OCI-LY3 (cell line): ENCODE measurements around the gene SARS1.

Experiments used
- H2AFZ ChIP-seq: fragments of 200-600, 300-600 bp; shearing (Covaris generic); 2 replicates; pipeline ENCODE4 v1.6.0; 2014; ENCODE audit warnings: antibody characterized with exemption, low read depth, low read length
- H3K27ac ChIP-seq: fragments of 200-600, 300-600 bp; sonication (generic); 2 replicates; pipeline ENCODE4 v1.5.1; 2014; ENCODE audit warnings: mild to moderate bottlenecking, low read length, moderate library complexity, mixed read lengths
- H3K27me3 ChIP-seq: fragments of 200-600, 300-600 bp; sonication (generic); 2 replicates; pipeline ENCODE4 v1.6.1; 2014; ENCODE audit warnings: low read depth, low read length, mixed read lengths
- H3K36me3 ChIP-seq: fragments of 200-600, 300-600 bp; sonication (generic); replicated peaks from 2 replicates; pipeline ENCODE3; 2014; ENCODE audit warnings: low read depth, low read length, mixed read lengths
- H3K4me1 ChIP-seq: fragments of 300-600, 200-600 bp; sonication (generic); 2 replicates; pipeline ENCODE4 v1.6.1; 2014; ENCODE audit warnings: low read length, mixed read lengths
- H3K4me2 ChIP-seq: fragments of 200-600, 300-600 bp; sonication (generic); 2 replicates; pipeline ENCODE4 v1.6.1; 2014; ENCODE audit warnings: low read length, mixed read lengths
- H3K4me3 ChIP-seq: fragments of 300-600, 200-600 bp; sonication (generic); 2 replicates; pipeline ENCODE4 v1.5.1; 2014; ENCODE audit warnings: antibody characterized with exemption, mild to moderate bottlenecking, low read length, moderate library complexity
- H3K79me2 ChIP-seq: fragments of 300-600, 200-600 bp; shearing (Covaris generic); 2 replicates; pipeline ENCODE4 v1.6.1; 2014; ENCODE audit warnings: mild to moderate bottlenecking, low read length, mixed read lengths
- H3K9ac ChIP-seq: fragments of 300-600, 200-600 bp; shearing (Covaris generic); 2 replicates; pipeline ENCODE4 v1.6.0; 2014; ENCODE audit warnings: mild to moderate bottlenecking, low read length, moderate library complexity
- H3K9me3 ChIP-seq: fragments of 200-600, 300-600 bp; shearing (Covaris generic); 2 replicates; pipeline ENCODE4 v1.6.1; 2014; ENCODE audit warnings: low read length, mixed read lengths; ENCODE audit not compliant: insufficient read depth
- H4K20me1 ChIP-seq: fragments of 200-600, 300-600 bp; sonication (generic); 2 replicates; pipeline ENCODE4 v1.6.1; 2016; ENCODE audit warnings: low read length, mixed read lengths; ENCODE audit not compliant: insufficient read depth
- EZH2phosphoT487 ChIP-seq: fragments of 200-600 bp; shearing (Covaris generic); IDR thresholded peaks from 2 replicates; pipeline ENCODE4 v1.6.1; 2018; ENCODE audit warnings: antibody characterized with exemption, mixed run types, low read depth
- TF ChIP-seq, protein P1 (sequence below): fragments of 200-600, 300-600 bp; sonication (generic); IDR thresholded peaks from 2 replicates; pipeline ENCODE4 v1.5.1; 2014; ENCODE audit warnings: antibody characterized with exemption, low read length, low read depth

The SARS1 gene

DNA sequence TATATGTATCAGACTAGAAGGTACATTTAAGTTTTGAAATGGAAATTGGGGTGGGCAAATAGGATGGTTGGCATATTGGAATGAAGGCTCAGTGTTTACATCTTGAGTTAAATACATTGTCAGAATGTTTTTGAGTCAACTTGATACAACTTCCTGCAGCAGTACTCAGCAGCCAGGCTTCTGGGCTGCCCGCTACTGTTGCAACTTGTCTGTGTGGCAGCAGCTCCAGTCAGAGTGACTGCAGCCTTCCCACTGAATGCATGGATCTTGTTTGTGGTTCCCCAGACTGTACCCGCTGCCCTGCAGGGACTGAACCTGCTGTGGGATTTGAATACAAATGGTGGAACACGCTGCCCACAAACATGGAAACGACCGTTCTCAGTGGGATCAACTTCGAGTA lies 24.9 kb upstream of the SARS1 start:
- Histone ChIP-seq H3K27ac (no peak overlapping the region), H2AFZ (no peak overlapping the region), H3K79me2 (no peaks in the 10 kb centered on the region)

DNA sequence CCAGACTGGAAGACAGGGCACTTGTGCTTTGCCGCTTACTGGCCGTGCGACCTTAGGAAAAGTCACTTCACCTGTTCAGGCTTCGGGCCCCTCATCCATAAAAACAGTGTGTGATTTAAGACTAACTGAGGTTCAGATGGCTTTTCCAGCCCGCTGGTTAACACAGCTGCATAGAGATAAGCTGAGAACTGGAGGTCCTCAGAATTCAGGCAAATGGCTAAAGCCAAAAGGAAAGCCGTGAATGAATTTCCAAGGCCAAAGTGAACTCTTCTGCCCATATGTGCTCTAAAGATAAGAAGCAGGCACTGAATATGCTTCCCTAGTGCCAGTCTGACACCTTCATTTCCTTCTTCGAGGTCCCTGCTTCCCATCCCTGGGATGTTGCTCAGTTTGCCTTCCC lies 23.5 kb upstream of the SARS1 start:
- H3K4me3 ChIP-seq: no peak overlapping the region
- H3K36me3 ChIP-seq: no peaks in the 10 kb centered on the region
- no peak overlapping the region for H2AFZ ChIP-seq
- H3K79me2 ChIP-seq: no peaks in the 10 kb centered on the region
- H4K20me1 ChIP-seq: no peaks in the 10 kb centered on the region
- H3K9me3 ChIP-seq: no peaks in the 10 kb centered on the region
- TF ChIP-seq, protein P1, sequence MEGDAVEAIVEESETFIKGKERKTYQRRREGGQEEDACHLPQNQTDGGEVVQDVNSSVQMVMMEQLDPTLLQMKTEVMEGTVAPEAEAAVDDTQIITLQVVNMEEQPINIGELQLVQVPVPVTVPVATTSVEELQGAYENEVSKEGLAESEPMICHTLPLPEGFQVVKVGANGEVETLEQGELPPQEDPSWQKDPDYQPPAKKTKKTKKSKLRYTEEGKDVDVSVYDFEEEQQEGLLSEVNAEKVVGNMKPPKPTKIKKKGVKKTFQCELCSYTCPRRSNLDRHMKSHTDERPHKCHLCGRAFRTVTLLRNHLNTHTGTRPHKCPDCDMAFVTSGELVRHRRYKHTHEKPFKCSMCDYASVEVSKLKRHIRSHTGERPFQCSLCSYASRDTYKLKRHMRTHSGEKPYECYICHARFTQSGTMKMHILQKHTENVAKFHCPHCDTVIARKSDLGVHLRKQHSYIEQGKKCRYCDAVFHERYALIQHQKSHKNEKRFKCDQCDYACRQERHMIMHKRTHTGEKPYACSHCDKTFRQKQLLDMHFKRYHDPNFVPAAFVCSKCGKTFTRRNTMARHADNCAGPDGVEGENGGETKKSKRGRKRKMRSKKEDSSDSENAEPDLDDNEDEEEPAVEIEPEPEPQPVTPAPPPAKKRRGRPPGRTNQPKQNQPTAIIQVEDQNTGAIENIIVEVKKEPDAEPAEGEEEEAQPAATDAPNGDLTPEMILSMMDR: no peak
- no peak for TF ChIP-seq EZH2phosphoT487
- no peaks in the 10 kb centered on the region for H3K27me3 ChIP-seq
- H3K27ac ChIP-seq: no peak overlapping the region
- H3K9ac ChIP-seq: no peak overlapping the region
- peaks cover 8% of the 10 kb centered on the region for H3K4me1 ChIP-seq
- no peak overlapping the region for H3K4me2 ChIP-seq

More for the DNA sequence above, 24.9 kb upstream of the SARS1 start:
- H3K27me3 ChIP-seq: no peaks in the 10 kb centered on the region
- H4K20me1 ChIP-seq: no peaks in the 10 kb centered on the region
- TF ChIP-seq, protein P1: no peak
- no peak for TF ChIP-seq EZH2phosphoT487
- H3K9ac ChIP-seq: no peak overlapping the region
- no peaks in the 10 kb centered on the region for H3K36me3 ChIP-seq
- no peak overlapping the region for H3K4me3 ChIP-seq
- peaks cover 3% of the 10 kb centered on the region for H3K4me1 ChIP-seq
- no peak overlapping the region for H3K4me2 ChIP-seq
- H3K9me3 ChIP-seq: no peaks in the 10 kb centered on the region

DNA sequence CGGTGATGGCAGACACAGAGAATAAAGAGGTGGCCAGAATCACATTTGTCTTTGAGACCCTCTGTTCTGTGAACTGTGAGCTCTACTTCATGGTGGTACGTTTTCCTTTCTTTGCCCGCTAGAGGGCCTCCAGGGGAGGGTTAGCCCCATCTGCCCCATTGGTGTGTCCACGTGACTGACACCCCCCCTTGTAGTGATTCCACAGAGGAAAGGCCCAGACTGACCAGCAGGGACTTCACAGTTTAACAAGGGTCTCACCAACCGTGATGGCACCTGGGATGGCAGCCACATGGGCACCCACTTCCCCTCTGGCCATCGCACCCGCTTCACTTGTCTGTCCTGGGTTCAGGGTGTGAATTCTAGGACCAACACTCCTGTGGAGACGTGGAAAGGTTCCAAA lies 22.3 kb upstream of the SARS1 start:
- Histone ChIP-seq H3K79me2 (no peaks in the 10 kb centered on the region), H3K4me2 (no peak overlapping the region), H3K4me3 (no peak overlapping the region), H3K9ac (no peak overlapping the region), H3K27me3 (no peaks in the 10 kb centered on the region), H3K9me3 (no peaks in the 10 kb centered on the region), H3K27ac (no peak overlapping the region), H4K20me1 (no peaks in the 10 kb centered on the region), H3K36me3 (no peaks in the 10 kb centered on the region), H3K4me1 (peaks cover 8% of the 10 kb centered on the region), H2AFZ (no peak overlapping the region)
- TF ChIP-seq EZH2phosphoT487: no peak
- TF ChIP-seq, protein P1: peak; percentile 29

DNA sequence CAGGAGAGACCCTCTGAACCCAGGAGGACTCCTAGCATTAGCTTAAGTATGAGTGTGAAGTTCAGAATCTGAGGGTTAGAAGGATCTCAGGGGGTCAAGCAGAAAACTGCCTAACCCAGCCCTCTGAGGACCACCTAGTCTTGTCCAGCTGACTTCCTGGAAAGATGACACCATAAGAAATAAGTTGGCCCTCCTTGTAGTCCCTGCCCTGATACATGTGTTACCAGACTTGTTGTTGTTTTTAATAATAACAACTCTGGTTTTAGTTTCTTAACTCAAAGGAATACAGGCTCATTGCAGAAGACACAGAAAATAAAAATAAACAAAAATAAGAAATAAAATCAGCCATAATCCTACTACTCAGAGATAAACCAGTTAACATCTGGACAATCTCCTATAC lies 21.8 kb upstream of the SARS1 start:
- H4K20me1 ChIP-seq: no peaks in the 10 kb centered on the region
- H3K36me3 ChIP-seq: no peaks in the 10 kb centered on the region
- H3K4me1 ChIP-seq: peaks cover 8% of the 10 kb centered on the region
- H3K27me3 ChIP-seq: no peaks in the 10 kb centered on the region
- H2AFZ ChIP-seq: no peak overlapping the region
- H3K27ac ChIP-seq: no peak overlapping the region
- H3K4me3 ChIP-seq: no peak overlapping the region
- TF ChIP-seq, protein P1: no peak
- no peak for TF ChIP-seq EZH2phosphoT487
- no peak overlapping the region for H3K4me2 ChIP-seq
- H3K9ac ChIP-seq: no peak overlapping the region
- H3K79me2 ChIP-seq: no peaks in the 10 kb centered on the region
- H3K9me3 ChIP-seq: no peaks in the 10 kb centered on the region
